ENCODE measurements around the gene ST3GAL3. TPM values are rescaled to one million over a fixed set of nuclear protein-coding genes. Genes with fewer than 3 reads are reported as not detected.

The ST3GAL3 gene
- total RNA-seq, 1 experiment from 2014 or later: 26.0 TPM

DNA sequence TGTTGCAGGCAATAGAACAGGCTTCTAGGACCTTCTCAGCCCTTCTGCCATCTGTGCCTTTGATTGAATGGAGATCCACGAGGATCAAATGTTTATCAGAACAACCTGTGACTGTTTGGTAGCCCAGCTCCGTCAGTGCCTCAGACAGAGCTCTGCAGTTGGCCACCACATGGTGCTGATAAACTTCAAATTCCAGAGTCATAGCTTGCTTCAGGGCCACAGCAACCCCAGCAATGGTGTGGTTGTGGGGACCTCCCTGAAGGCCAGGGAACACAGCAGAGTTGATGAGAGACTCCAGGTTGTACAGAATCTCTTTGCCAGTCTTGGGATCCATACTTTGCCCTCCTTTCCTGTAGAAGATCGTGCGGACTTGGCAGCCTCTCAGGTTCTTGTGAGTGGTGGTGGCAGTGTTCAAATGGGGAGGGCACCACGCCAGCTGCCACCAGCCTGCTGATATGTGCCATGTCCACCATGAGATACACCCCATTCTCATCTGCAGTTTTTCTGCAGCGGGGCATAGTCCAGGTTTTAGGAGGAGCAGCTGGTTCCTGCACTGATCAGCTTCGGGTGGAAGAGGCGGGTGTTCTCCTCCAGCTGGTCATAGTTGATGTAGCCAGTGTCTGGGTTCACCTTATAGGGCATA, 143.4 kb downstream of the ST3GAL3 start:
- DNase-seq (ENCODE audit: low read depth, low spot score): no peak
- intact Hi-C loops (cut with micrococcal nuclease; ENCODE audit: unreplicated experiment): no loop called here
- BruUV-seq (replicated peaks): no TSS peak

DNA sequence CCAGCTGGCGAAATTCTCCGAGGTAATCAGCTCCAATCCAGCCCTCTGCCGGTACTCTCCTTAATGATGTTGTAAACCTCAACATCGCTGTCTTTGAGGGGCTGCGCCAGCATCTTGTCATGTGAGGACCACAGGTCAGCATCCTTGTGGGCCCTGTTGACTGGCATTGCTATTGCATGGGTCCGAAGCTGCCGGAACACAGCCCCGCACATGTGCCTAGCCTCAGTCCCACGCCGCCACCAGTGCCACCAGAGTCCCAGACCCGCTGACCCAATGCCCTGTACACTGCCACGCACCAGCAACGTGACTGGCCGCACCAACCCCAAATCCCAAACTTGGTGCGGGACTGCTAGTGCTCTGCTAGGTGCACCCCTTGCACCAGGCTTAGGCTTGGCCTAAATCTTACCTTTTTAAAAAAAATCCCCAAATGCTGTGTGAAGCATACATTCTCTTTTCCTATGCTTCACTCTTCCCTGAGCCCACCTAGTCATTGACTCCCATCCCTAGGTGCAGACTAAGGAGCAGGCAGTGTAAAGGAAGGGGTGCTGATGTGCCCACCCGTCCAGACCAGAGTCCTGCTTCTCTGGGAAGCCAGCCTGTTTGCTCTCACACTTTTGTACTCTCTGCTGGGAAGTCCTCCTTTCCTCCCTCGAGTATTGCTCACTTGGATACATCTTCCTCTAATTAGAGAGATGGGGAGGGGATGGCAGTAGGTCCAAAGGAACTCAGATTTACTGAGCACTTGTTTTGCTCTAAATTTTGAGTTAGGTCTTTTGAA, 144.4 kb downstream of the ST3GAL3 start:
- intact Hi-C loops (cut with micrococcal nuclease; ENCODE audit: unreplicated experiment): no loop called here
- ChIA-PET CTCF (no interaction called here), POLR2A (no interaction called here)
- Histone ChIP-seq H3K27ac (ENCODE audit: low read length) (0 out of 2 replicates have a peak overlapping the region, but pooled peaks have one; percentile 21), H3K4me1 (ENCODE audit: control insufficient read depth, insufficient read depth, low read length) (peaks cover 12% of the 10 kb centered on the region), H3K4me3 (ENCODE audit: low read depth in 2 of 2, low read length in 2 of 2) (no peak overlapping the region), H3K9me3 (ENCODE audit: control insufficient read depth, insufficient read depth, low read depth, low read length) (no peaks in the 10 kb centered on the region), H3K27me3 (ENCODE audit: control insufficient read depth, insufficient read depth, low read length) (no peaks in the 10 kb centered on the region), H3K36me3 (ENCODE audit: control insufficient read depth, insufficient read depth, low read length) (no peaks in the 10 kb centered on the region)
- in situ Hi-C loops (cut with HindIII; ENCODE audit: low pct_unique_long_range_greater_than_20kb, low sequenced_read_pairs): no loop called here
- DNase-seq (ENCODE audit: low read depth, low spot score) (no peak), ATAC-seq (no peak)
- BruUV-seq (replicated peaks): no TSS peak
- TF ChIP-seq POLR2AphosphoS5 (IDR thresholded peaks at IDR 0.05; ENCODE audit: low read depth, low read length) (no peak), SIN3A (IDR thresholded peaks at IDR 0.05; ENCODE audit: borderline replicate concordance, insufficient read depth, low read depth, low read length) (no peak), TCF7L2 (IDR thresholded peaks at IDR 0.05; ENCODE audit: low read depth, low read length) (no peak)
- TF ChIP-seq, protein P1, sequence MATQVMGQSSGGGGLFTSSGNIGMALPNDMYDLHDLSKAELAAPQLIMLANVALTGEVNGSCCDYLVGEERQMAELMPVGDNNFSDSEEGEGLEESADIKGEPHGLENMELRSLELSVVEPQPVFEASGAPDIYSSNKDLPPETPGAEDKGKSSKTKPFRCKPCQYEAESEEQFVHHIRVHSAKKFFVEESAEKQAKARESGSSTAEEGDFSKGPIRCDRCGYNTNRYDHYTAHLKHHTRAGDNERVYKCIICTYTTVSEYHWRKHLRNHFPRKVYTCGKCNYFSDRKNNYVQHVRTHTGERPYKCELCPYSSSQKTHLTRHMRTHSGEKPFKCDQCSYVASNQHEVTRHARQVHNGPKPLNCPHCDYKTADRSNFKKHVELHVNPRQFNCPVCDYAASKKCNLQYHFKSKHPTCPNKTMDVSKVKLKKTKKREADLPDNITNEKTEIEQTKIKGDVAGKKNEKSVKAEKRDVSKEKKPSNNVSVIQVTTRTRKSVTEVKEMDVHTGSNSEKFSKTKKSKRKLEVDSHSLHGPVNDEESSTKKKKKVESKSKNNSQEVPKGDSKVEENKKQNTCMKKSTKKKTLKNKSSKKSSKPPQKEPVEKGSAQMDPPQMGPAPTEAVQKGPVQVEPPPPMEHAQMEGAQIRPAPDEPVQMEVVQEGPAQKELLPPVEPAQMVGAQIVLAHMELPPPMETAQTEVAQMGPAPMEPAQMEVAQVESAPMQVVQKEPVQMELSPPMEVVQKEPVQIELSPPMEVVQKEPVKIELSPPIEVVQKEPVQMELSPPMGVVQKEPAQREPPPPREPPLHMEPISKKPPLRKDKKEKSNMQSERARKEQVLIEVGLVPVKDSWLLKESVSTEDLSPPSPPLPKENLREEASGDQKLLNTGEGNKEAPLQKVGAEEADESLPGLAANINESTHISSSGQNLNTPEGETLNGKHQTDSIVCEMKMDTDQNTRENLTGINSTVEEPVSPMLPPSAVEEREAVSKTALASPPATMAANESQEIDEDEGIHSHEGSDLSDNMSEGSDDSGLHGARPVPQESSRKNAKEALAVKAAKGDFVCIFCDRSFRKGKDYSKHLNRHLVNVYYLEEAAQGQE (IDR thresholded peaks at IDR 0.05; ENCODE audit: insufficient read depth in 1 of 2, low read depth in 2 of 2, low read length in 1 of 2): no peak
- TF ChIP-seq, protein P2, sequence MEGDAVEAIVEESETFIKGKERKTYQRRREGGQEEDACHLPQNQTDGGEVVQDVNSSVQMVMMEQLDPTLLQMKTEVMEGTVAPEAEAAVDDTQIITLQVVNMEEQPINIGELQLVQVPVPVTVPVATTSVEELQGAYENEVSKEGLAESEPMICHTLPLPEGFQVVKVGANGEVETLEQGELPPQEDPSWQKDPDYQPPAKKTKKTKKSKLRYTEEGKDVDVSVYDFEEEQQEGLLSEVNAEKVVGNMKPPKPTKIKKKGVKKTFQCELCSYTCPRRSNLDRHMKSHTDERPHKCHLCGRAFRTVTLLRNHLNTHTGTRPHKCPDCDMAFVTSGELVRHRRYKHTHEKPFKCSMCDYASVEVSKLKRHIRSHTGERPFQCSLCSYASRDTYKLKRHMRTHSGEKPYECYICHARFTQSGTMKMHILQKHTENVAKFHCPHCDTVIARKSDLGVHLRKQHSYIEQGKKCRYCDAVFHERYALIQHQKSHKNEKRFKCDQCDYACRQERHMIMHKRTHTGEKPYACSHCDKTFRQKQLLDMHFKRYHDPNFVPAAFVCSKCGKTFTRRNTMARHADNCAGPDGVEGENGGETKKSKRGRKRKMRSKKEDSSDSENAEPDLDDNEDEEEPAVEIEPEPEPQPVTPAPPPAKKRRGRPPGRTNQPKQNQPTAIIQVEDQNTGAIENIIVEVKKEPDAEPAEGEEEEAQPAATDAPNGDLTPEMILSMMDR (IDR thresholded peaks at IDR 0.05): no peak

More for the DNA sequence above, 143.4 kb downstream of the ST3GAL3 start:
- no peak for TF ChIP-seq POLR2AphosphoS5 (IDR thresholded peaks at IDR 0.05; ENCODE audit: low read depth, low read length)
- no peak for TF ChIP-seq TCF7L2 (IDR thresholded peaks at IDR 0.05; ENCODE audit: low read depth, low read length)
- TF ChIP-seq, protein P1 (IDR thresholded peaks at IDR 0.05; ENCODE audit: insufficient read depth in 1 of 2, low read depth in 2 of 2, low read length in 1 of 2): no peak
- TF ChIP-seq SIN3A (IDR thresholded peaks at IDR 0.05; ENCODE audit: borderline replicate concordance, insufficient read depth, low read depth, low read length): no peak
- TF ChIP-seq, protein P2 (IDR thresholded peaks at IDR 0.05): no peak
- Histone ChIP-seq H3K4me3 (ENCODE audit: low read depth in 2 of 2, low read length in 2 of 2) (no peak overlapping the region), H3K9me3 (ENCODE audit: control insufficient read depth, insufficient read depth, low read depth, low read length) (no peaks in the 10 kb centered on the region), H3K27me3 (ENCODE audit: control insufficient read depth, insufficient read depth, low read length) (no peaks in the 10 kb centered on the region), H3K27ac (ENCODE audit: low read length) (no peak overlapping the region), H3K4me1 (ENCODE audit: control insufficient read depth, insufficient read depth, low read length) (peaks cover 12% of the 10 kb centered on the region), H3K36me3 (ENCODE audit: control insufficient read depth, insufficient read depth, low read length) (no peaks in the 10 kb centered on the region)
- ChIA-PET CTCF (no interaction called here), POLR2A (no interaction called here)
- in situ Hi-C loops (cut with HindIII; ENCODE audit: low pct_unique_long_range_greater_than_20kb, low sequenced_read_pairs): no loop called here
- no peak for ATAC-seq
